Transverse colon (tissue), 4 donors: ENCODE measurements around the gene TRIM44. TPM values are rescaled to one million over a fixed set of nuclear protein-coding genes. Genes with fewer than 3 reads are reported as not detected.
"Not testable (repeated sequence)": the region's sequence is repeated elsewhere in the genome, so short reads cannot be mapped to it uniquely, and the experiment has no call there.

ENCODE experiments used
- DNase-seq: peaks from one replicate; pipeline ENCODE4 v3.0.0-alpha.2; 2019
- H3K27ac ChIP-seq, 4 donors: fragments of 200-600 bp; sonication (generic); 2 replicates each; pipeline ENCODE4 v1.5.1; 2016 to 2018; ENCODE audit warnings: inconsistent platforms in 4 of 4
- H3K27me3 ChIP-seq: fragments of 200-600 bp; sonication (generic); 2 replicates; pipeline ENCODE4 v1.5.1; 2017; ENCODE audit warnings: inconsistent platforms
- H3K36me3 ChIP-seq, 4 donors: fragments of 200-600 bp; sonication (generic); 2 replicates each; pipeline ENCODE4 v1.5.1; 2017 to 2019; ENCODE audit warnings: inconsistent platforms in 4 of 4
- H3K4me1 ChIP-seq, 4 donors: fragments of 200-600 bp; sonication (generic); 2 replicates each; pipeline ENCODE4 v1.5.1; 2017 to 2020; ENCODE audit warnings: inconsistent platforms in 4 of 4
- H3K4me3 ChIP-seq, 4 donors: fragments of 200-600 bp; sonication (generic); 1 replicate in 1 of 4; 2 replicates in 3 of 4; pipeline versions ENCODE4 v1.5.1 to v1.6.1; 2017 to 2019; ENCODE audit warnings: inconsistent platforms in 4 of 4
- H3K9me3 ChIP-seq, 2 donors: fragments of 200-600 bp; sonication (generic); 2 replicates each; pipeline ENCODE4 v1.5.1; 2017 to 2019; ENCODE audit warnings: inconsistent platforms in 2 of 2
- CTCF ChIP-seq, 5 experiments: fragments of 200-600 bp in 3 of 5; fragments of 450-650 bp in 2 of 5; sonication (generic) in 3 of 5; IDR thresholded peaks; 1 replicate in 2 of 5; 2 replicates in 3 of 5; pipeline ENCODE4 v1.5.1; 2016 to 2017; ENCODE audit warnings: antibody characterized with exemption in 5 of 5, inconsistent platforms in 3 of 5, mild to moderate bottlenecking in 2 of 5, moderate library complexity in 1 of 5
- EP300 ChIP-seq: sonication (generic); formaldehyde crosslinking; IDR thresholded peaks from one replicate; pipeline ENCODE4 v1.6.1; 2017; ENCODE audit warnings: antibody characterized with exemption, low read depth
- POLR2A ChIP-seq: fragments of 450-650 bp; IDR thresholded peaks from one replicate; pipeline ENCODE4 v1.6.1; 2016; ENCODE audit warnings: antibody characterized with exemption, mild to moderate bottlenecking, moderate library complexity
- POLR2AphosphoS5 ChIP-seq, 3 donors: sonication (generic); formaldehyde crosslinking; IDR thresholded peaks; one replicate each; pipeline ENCODE4 v1.6.1; 2016; ENCODE audit warnings: antibody characterized with exemption in 3 of 3
- WGBS, 2 donors: methylation state at CpG; one replicate each; pipeline ENCODE4 v1.1.5; 2018; ENCODE audit warnings: low coverage in 1 of 2; 5-methylcytosine and 5-hydroxymethylcytosine counted together
- in situ Hi-C, 4 donors: fragments of 200-750 bp; cut with MboI; loops; one replicate each; pipeline versions ENCODE4 v1.15.0 to v1.15.1; 2017; ENCODE audit warnings: low sequenced_read_pairs in 3 of 4, low pct_ligation_motif_present in 1 of 4, low pct_unique_long_range_greater_than_20kb in 1 of 4
- intact Hi-C: fragments of 100-400 bp; cut with DNase I; formaldehyde crosslinking; loops from one replicate; pipeline ENCODE4 v1.15.1; 2023; ENCODE audit warnings: low total_unique reads
- total RNA-seq, 4 donors: library from RNA; depleted of rRNA; stranded (reverse); fragments of >200 nt; gene quantifications; one replicate each; pipeline ENCODE4 v1.1.0, GENCODE V29; 2016

Gene TRIM44
- total RNA-seq, 4 donors from 2014 or later = 17.9 to 93.9 (median 37.5) TPM

- TF ChIP-seq POLR2A (no peak), CTCF (IDR thresholded peaks at IDR 0.05) (no peak), EP300 (no peak), POLR2AphosphoS5 (IDR thresholded peaks at IDR 0.05) (no peak)
- intact Hi-C loops = no loop called here
Measured at GRCh38 chr11:35711924-35712323, 49.3 kb downstream of the TRIM44 start.

GRCh38 chr11:35712533-35712932, 50.0 kb downstream of the TRIM44 start:
- DNase-seq = no peak
- Histone ChIP-seq H3K4me3 (no peak overlapping the region), H3K36me3 (no peaks in the 10 kb centered on the region), H3K27me3 (no peaks in the 10 kb centered on the region), H3K27ac (no peak overlapping the region), H3K9me3 (no peaks in the 10 kb centered on the region), H3K4me1 (peaks cover 0 to 4% (median 0%) of the 10 kb centered on the region in 4 donors)
- intact Hi-C loops = no loop called here
- TF ChIP-seq POLR2A (no peak), EP300 (no peak), POLR2AphosphoS5 (IDR thresholded peaks at IDR 0.05) (no peak), CTCF (IDR thresholded peaks at IDR 0.05) (no peak)
- 80 to 100% methylated on average over 3 of the region's 3 CpGs for WGBS, 2 donors
- in situ Hi-C loops = no loop called here

More at GRCh38 chr11:35711924-35712323, 49.3 kb downstream of the TRIM44 start:
- H3K4me3 ChIP-seq = no peak overlapping the region
- no peaks in the 10 kb centered on the region for H3K9me3 ChIP-seq
- H3K27me3 ChIP-seq = no peaks in the 10 kb centered on the region
- peaks cover 0 to 4% (median 0%) of the 10 kb centered on the region in 4 donors for H3K4me1 ChIP-seq
- no peak overlapping the region for H3K27ac ChIP-seq
- H3K36me3 ChIP-seq = no peaks in the 10 kb centered on the region
- no peak for DNase-seq
- in situ Hi-C loops = no loop called here

GRCh38 chr11:35714882-35715627, 52.5 kb downstream of the TRIM44 start:
- no peak for DNase-seq
- no peaks in the 10 kb centered on the region for H3K9me3 ChIP-seq
- no peak overlapping the region for H3K27ac ChIP-seq
- in situ Hi-C loops (no loop called here), intact Hi-C loops (no loop called here)
- H3K4me1 ChIP-seq = peaks cover 0 to 4% (median 0%) of the 10 kb centered on the region in 4 donors
- H3K36me3 ChIP-seq = no peaks in the 10 kb centered on the region
- no peak overlapping the region for H3K4me3 ChIP-seq
- no peaks in the 10 kb centered on the region for H3K27me3 ChIP-seq
- no peak for TF ChIP-seq EP300
- TF ChIP-seq CTCF (IDR thresholded peaks at IDR 0.05) = no peak
- no peak for TF ChIP-seq POLR2AphosphoS5 (IDR thresholded peaks at IDR 0.05)
- no peak for TF ChIP-seq POLR2A
- 91% methylated on average over 3 of the region's 3 CpGs; no CpG with 5 or more reads in 1 of the 2 donors for WGBS, 2 donors

GRCh38 chr11:35715677-35716076, 53.1 kb downstream of the TRIM44 start:
- in situ Hi-C loops, H3K9me3 ChIP-seq, H3K27me3 ChIP-seq, H3K4me1 ChIP-seq, DNase-seq, H3K36me3 ChIP-seq, intact Hi-C loops, H3K27ac ChIP-seq, H3K4me3 ChIP-seq: not testable (repeated sequence)
- WGBS, 2 donors = 60 to 76% methylated on average over 2 of the region's 2 CpGs

- WGBS, 2 donors = 95 to 100% methylated on average over 1 to 2 of the region's 2 CpGs
- DNase-seq = no peak
- intact Hi-C loops = no loop called here
- Histone ChIP-seq H3K4me3 (no peak overlapping the region), H3K27me3 (no peaks in the 10 kb centered on the region), H3K27ac (no peak overlapping the region), H3K4me1 (peaks cover 0 to 6% (median 0%) of the 10 kb centered on the region in 4 donors), H3K9me3 (no peaks in the 10 kb centered on the region), H3K36me3 (no peaks in the 10 kb centered on the region)
- in situ Hi-C loops = no loop called here
- TF ChIP-seq EP300 (no peak), POLR2AphosphoS5 (IDR thresholded peaks at IDR 0.05) (no peak), CTCF (IDR thresholded peaks at IDR 0.05) (no peak), POLR2A (no peak)
Measured at GRCh38 chr11:35717043-35717442, 54.5 kb downstream of the TRIM44 start.
